Calu3 (cell line): Measurements from ENCODE around the gene OSBP2. TPM values are rescaled to one million over a fixed set of nuclear protein-coding genes. Genes with fewer than 3 reads are reported as not detected.

ENCODE experiments used
- BruUV-seq: library from RNA; stranded (reverse); fragments of 400-500 nt; replicated peaks from 2 replicates; lab custom pipeline; 2021; lab: Mats Ljungman, UMichigan
- CTCF ChIA-PET: fragments of 300-600 bp; sonication (Branson Sonifier 250); formaldehyde crosslinking; loops from one replicate; lab custom pipeline; 2022; ENCODE audit warnings: antibody characterized with exemption; lab: Charles Lee
- DNase-seq: peaks from one replicate; pipeline ENCODE4 v3.0.0; 2022
- H3K27ac Mint-ChIP-seq: one replicate; pipeline ENCODE4 v1.8.0; 2022; ENCODE audit warnings: mixed read lengths; ENCODE audit not compliant: unreplicated experiment
- H3K27me3 Mint-ChIP-seq: one replicate; pipeline ENCODE4 v1.8.0; 2022; ENCODE audit warnings: mixed read lengths; ENCODE audit not compliant: unreplicated experiment
- H3K36me3 Mint-ChIP-seq: one replicate; pipeline ENCODE4 v1.8.0; 2022; ENCODE audit warnings: mild to moderate bottlenecking, moderate library complexity, mixed read lengths; ENCODE audit not compliant: insufficient read depth, unreplicated experiment
- H3K4me1 Mint-ChIP-seq: one replicate; pipeline ENCODE4 v1.8.0; 2022; ENCODE audit warnings: mild to moderate bottlenecking, low read depth, mixed read lengths; ENCODE audit not compliant: unreplicated experiment
- H3K4me3 Mint-ChIP-seq: one replicate; pipeline ENCODE4 v1.8.0; 2022; ENCODE audit warnings: mild to moderate bottlenecking, low read depth, moderate library complexity, mixed read lengths; ENCODE audit not compliant: unreplicated experiment
- H3K9me3 Mint-ChIP-seq: one replicate; pipeline ENCODE4 v1.8.0; 2022; ENCODE audit warnings: low read depth, mixed read lengths; ENCODE audit not compliant: unreplicated experiment
- CTCF ChIP-seq: fragments of 200-600 bp; IDR thresholded peaks from one replicate; pipeline ENCODE4 v1.8.0; 2022; ENCODE audit warnings: antibody characterized with exemption; ENCODE audit not compliant: unreplicated experiment
- intact Hi-C: fragments of 100-400 bp; cut with micrococcal nuclease; formaldehyde crosslinking; loops from one replicate; pipeline ENCODE4 v1.10.0; 2022; ENCODE audit not compliant: unreplicated experiment
- total RNA-seq: library from RNA; stranded (reverse); gene quantifications from 2 replicates; pipeline ENCODE4 v1.2.3, GENCODE V29; 2022

OSBP2 gene
- total RNA-seq, 1 experiment from 2014 or later: 5.2 TPM

GRCh38 chr22:30790366-30790765 is 95.7 kb downstream of the OSBP2 start:
- intact Hi-C loops: no loop called here
- no peak overlapping the region for H3K27ac Mint-ChIP-seq
- peaks cover 21% of the 10 kb centered on the region for H3K27me3 Mint-ChIP-seq
- no peaks in the 10 kb centered on the region for H3K36me3 Mint-ChIP-seq
- no peak overlapping the region for H3K4me3 Mint-ChIP-seq
- TF ChIP-seq CTCF: no peak
- BruUV-seq: no TSS peak
- no peaks in the 10 kb centered on the region for H3K4me1 Mint-ChIP-seq
- peaks cover 5% of the 10 kb centered on the region for H3K9me3 Mint-ChIP-seq
- no peak for DNase-seq
- CTCF ChIA-PET: interaction anchor here (0.7 to 0.8 kb wide), 2 partner anchors 22 to 55 kb away, joined by 3 to 4 read pairs; no protein-coding TSS in a partner anchor

- no TSS peak for BruUV-seq
- intact Hi-C loops: no loop called here
- no peaks in the 10 kb centered on the region for H3K36me3 Mint-ChIP-seq
- H3K27me3 Mint-ChIP-seq: peaks cover 13% of the 10 kb centered on the region
- H3K4me1 Mint-ChIP-seq: no peaks in the 10 kb centered on the region
- peaks cover 3% of the 10 kb centered on the region for H3K9me3 Mint-ChIP-seq
- no peak for DNase-seq
- H3K27ac Mint-ChIP-seq: no peak overlapping the region
- TF ChIP-seq CTCF: no peak
- CTCF ChIA-PET: no interaction called here
- H3K4me3 Mint-ChIP-seq: no peak overlapping the region
These were observed 97.8 kb downstream of the OSBP2 start for GRCh38 chr22:30792456-30792855.

GRCh38 chr22:30795118-30795517 is 100.4 kb downstream of the OSBP2 start:
- H3K4me1 Mint-ChIP-seq: no peaks in the 10 kb centered on the region
- CTCF ChIA-PET: interaction anchor here (0.5 to 0.6 kb wide), 2 partner anchors 20 to 50 kb away, joined by 3 read pairs; no protein-coding TSS in a partner anchor
- H3K4me3 Mint-ChIP-seq: no peak overlapping the region
- peaks cover 9% of the 10 kb centered on the region for H3K27me3 Mint-ChIP-seq
- H3K36me3 Mint-ChIP-seq: no peaks in the 10 kb centered on the region
- peaks cover 3% of the 10 kb centered on the region for H3K9me3 Mint-ChIP-seq
- no peak for DNase-seq
- no peak for TF ChIP-seq CTCF
- BruUV-seq: no TSS peak
- intact Hi-C loops: no loop called here
- H3K27ac Mint-ChIP-seq: no peak overlapping the region

GRCh38 chr22:30801695-30802094 is 107.0 kb downstream of the OSBP2 start:
- CTCF ChIA-PET: no interaction called here
- no TSS peak for BruUV-seq
- no peak for DNase-seq
- peaks cover 45% of the 10 kb centered on the region for H3K27me3 Mint-ChIP-seq
- no peak for TF ChIP-seq CTCF
- no peaks in the 10 kb centered on the region for H3K9me3 Mint-ChIP-seq
- H3K36me3 Mint-ChIP-seq: no peaks in the 10 kb centered on the region
- H3K4me1 Mint-ChIP-seq: peaks cover 10% of the 10 kb centered on the region
- H3K4me3 Mint-ChIP-seq: peak overlapping the region; percentile 56
- H3K27ac Mint-ChIP-seq: no peak overlapping the region
- intact Hi-C loops: no loop called here
